HG03354 (cell line): Measurements from ENCODE around the gene EEF1B2.
A peak's percentile ranks its signal among the peaks of the same experiment; 100 is the strongest.
"Not testable (repeated sequence)": the region's sequence is repeated elsewhere in the genome, so short reads cannot be mapped to it uniquely, and the experiment has no call there.

ENCODE experiments used
- ATAC-seq: cut with Tn5 transposase; IDR thresholded peaks from one replicate; pipeline ENCODE4 v1.9.1; 2021; ENCODE audit warnings: mild to moderate bottlenecking; ENCODE audit not compliant: unreplicated experiment, poor library complexity, severe bottlenecking

Gene EEF1B2

DNA sequence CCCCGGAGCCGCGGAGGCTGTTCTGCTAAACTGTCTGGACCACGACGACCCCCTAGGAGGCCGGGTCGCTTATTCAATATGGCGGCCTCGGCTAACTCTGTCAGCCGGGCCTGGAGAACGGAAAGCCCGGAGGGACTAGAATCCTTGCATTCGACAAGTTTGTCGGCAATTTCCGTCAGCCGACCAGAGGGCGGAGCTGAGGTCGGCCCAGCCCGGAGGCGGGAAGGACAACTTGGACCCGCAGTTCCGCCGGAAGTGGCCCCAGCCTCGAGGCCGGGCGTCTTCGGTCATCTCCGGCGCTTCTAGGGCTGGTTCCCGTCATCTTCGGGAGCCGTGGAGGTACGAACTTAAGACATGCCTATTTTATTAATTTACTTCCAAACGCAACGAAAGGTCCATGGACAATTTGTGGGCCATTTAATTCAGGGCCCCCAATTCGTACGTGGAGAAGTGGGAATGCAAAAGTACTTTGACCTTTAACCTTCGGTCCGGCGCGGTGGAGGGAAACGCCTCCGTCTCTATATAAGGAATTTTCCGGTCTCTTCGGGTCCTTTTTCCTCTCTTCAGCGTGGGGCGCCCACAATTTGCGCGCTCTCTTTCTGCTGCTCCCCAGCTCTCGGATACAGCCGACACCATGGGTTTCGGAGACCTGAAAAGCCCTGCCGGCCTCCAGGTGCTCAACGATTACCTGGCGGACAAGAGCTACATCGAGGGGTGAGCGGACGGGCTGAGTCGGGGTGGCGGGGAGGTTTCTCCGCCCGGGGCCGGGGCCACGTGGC is at the start of gene EEF1B2, which contains the start of gene NDUFS1:
Gene EEF1B2, plus strand, starts transcription at position 550 of the 779 bp plus-strand sequence. Its CDS starts 85 bp downstream, at position 635.
Gene NDUFS1, minus strand, starts transcription at position 99 of the 779 bp plus-strand sequence. CDS start 5,766 bp downstream, outside the sequence.
- ATAC-seq = peak; percentile 91

DNA sequence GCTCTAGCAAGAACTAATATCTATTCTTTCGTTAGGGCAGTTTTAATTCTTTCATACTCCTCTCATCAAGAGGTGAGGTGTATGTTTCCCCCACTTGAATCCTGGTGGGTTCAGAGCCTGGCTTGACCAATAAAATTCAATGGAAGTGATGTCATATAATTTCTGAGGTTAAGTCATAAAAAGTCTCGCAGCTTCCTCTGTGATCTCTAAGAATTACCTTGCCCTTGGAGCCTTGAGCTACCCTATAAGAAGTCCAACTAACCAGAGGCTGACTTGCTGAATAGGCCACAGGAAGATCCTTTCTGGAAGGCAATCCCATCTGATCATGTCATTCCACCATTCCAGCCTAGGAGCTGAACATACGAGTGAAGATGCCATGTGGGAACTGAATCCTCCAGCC is 47.6 kb upstream of the EEF1B2 start:
- no peak for ATAC-seq

DNA sequence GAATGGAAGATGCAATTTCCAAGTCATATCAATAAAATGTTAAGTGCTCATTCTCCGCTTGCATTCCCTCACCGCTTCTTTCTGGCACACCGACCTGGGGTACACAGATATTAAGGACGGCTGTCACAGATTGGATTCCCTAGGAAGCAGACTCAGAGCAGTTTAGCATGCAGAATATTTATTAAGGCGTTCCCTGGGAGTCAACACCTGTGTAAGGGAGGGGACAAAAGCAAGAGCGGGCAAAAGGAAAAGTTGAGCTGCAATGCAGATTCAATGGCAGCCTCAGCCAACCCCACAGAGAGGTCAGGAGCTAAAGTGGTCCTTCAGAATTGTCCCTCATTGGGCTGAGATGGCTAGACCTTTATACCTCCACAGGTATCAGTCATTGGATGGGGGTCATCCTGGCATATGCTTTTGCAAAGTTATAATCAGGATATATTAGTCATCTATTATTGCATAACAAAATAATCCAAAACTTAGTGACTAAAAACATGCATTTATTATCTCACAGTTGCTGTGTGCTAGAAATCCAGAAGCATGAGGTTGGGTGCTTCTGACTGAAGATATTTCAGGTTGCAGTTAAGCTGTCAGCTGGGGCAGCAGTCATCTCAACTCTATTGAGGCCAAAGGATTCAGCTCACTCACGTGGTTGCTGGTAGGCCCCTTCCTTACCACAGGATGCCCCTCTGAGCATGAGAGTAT is 46.7 kb upstream of the EEF1B2 start:
- no peak for ATAC-seq

DNA sequence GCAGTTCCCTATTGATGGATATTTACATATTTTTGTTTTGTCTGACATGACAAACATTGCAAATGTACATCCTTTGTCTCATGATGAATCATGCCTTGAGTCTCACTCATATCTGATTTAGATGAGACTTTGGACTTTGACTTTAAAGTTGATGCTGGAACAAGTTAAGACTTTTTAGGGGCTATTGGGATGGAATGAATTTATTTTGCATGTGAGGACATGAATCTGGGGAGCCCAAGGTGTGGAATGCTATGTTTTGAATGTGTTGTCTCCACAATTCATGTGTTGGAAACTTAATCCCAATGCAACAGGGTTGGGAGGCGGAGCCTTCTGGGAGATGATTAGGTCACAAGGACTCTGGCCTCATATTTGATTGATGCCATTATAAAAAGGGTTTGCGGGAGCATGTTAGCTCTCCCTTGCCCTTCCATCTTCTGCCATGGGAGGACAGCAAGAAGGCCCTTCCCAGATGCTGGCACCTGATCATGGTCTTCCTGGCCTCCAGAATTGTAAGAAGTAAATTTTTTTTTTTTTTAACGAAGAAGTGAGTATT is 44.6 kb upstream of the EEF1B2 start:
- ATAC-seq = no peak

DNA sequence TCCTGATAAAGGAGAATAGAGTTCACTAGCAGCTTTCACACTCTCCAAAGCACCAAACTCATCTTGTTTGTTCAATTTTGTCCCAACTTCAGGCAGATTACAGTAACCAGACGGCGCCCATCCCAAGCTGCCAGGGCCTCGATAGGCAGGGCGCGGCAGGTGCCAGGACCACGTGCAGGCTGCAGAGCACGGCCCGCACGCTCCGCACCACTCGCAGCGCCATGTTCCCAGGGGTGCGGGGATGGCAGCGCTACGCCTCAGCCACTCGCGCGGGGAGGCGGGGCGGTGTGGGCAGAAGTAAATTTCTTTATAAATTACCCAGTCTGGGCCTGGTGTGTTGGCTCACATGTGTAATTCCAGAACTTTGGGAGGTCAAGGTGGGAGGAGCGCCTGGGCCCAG is 43.4 kb upstream of the EEF1B2 start:
- no peak for ATAC-seq

DNA sequence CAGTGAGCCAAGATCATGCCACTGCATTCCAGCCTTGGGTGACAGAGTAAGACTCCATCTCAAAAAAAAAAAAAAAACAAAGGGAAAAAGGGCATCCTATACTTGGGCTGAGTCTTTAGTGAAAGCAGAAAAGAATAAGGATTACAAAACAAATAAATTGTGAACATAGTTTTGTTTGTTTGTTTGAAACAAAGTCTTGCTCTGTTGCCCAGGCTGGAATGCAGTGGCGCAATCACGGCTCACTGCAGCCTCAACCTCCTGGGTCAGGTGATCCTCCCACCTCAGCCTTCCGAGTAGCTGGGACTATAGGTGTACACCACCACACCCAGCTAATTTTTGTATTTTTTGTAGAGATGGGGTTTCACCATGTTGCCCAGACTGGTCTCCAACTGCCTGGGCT is 37.1 kb upstream of the EEF1B2 start:
- ATAC-seq = not testable (repeated sequence)

DNA sequence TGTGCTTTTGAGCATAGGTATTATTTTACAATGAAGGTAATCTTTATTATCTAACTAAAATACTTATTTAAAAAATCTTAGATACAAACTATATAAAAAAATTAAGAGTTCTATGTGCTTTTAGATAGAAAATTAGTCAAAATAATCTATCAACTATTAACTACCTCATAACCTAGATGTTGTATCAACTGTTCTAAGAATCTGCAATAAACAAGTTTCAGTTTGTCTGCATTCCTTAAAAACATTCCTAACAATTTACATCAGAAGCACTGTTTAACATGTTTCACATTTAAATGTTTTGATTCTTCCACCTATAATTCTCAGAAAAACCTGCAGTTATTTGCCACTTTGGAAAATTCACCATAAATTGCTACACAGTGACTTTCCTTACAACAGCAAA is 33.8 kb upstream of the EEF1B2 start:
- no peak for ATAC-seq

DNA sequence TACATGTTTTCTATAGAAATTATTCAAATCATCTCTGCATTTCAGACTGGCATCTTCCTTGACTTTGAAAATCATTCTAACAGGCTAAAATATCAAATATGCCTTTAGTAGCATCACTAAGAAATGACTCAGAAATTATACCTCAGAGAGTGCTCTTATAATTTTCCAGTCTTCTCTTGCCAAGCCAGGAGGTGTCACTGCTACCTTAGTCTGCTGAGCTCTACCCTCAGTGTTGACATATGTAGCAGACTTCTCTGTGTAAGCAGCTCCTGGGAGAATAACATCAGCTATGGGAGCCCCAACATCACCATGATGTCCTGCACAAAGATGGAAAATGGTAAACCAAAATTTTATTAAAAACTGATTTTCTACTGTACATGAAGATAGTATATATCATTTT is 32.0 kb upstream of the EEF1B2 start:
- ATAC-seq = peak; percentile 51

DNA sequence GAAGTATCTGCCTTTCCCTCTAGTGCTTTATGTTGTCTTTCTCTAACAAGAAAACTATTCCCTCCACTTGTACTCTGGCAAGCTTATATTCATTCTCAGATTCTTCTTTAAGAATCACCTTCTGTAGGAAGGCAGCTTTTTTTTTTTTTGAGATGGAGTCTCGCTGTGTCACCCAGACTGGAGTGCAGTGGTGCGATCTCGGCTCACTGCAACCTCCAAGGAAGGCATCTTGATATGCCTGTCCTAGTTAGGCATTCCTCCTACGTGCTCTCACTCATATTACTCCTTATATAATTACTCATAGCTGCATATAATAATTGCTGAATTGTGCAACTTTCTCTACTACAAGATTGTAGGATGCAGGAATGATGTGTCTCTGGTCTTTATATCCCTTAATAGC is 16.2 kb upstream of the EEF1B2 start:
- ATAC-seq = no peak

DNA sequence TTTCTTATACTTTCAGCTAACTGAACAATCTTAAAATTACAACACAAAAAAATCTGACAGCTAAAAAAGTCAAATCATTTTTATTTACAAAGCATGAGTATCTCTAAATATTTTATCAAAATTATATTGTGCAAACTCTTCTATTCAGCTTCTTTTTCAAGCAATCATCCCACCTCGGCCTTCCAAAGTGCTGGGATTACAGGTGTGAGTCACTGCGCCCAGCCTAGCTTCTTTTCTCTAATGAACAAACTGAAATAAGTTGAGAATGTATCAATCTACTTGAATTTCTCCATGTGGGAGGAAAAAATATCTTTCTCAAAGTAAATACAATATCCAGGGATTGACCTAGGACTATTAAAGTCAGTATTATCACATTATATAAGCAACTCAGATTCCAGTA is 15.3 kb upstream of the EEF1B2 start:
- ATAC-seq = no peak

DNA sequence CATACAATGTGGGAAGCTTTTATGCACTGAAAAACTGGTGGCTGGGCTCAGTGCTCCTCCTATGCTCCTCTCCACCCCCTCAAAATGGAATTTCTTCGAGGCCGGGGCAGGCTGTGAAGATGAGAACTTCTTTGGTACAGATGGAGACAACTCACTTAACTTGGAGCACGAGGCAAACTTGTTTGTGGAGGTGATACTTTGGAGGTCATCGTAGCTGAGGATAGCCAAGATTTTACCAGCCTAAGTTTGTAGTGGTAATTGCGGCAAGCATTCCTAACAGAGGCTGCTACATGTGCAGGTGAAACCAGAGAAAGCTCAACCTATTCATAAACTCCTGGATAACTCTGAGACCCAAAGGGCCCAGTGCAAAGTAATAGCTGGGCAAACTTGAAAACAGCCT is 14.0 kb upstream of the EEF1B2 start:
- no peak for ATAC-seq

DNA sequence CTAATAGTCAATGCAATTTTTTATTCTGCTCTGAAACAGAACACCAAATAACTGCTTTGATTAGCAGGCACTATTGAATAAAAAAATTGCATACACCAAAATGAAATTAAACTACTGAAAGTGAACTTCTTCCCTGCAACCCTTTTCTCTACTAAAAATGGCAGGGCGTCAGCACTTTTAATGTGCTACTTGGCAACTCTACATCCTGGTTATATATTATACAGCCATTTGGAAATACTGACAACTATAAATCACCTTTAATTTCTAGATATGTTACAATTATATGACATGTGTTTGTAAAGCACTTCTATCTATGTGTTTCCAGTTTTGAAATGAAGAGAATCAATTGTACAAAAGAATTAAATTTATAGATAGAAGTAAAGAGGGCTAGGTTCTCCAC is 10.4 kb upstream of the EEF1B2 start:
- no peak for ATAC-seq

DNA sequence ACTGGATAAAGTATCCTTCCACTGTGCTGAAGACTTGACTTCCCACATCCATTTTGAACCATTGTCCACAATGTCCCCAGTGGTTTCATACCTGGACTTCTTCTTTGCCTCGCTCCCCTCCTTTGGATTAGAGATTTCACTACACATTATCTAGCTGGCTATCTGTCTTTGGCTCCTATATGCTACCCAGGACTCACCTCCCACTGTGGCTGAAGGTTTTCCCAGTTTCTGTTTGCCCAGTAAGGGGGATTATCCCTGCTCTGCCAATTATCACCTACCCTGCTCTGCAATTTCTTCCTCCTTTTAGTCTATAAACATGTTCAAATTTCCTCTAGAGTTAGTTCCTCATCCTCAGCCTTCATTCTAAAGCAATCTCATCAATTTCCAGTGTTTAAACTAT is 9.5 kb upstream of the EEF1B2 start:
- ATAC-seq = no peak

DNA sequence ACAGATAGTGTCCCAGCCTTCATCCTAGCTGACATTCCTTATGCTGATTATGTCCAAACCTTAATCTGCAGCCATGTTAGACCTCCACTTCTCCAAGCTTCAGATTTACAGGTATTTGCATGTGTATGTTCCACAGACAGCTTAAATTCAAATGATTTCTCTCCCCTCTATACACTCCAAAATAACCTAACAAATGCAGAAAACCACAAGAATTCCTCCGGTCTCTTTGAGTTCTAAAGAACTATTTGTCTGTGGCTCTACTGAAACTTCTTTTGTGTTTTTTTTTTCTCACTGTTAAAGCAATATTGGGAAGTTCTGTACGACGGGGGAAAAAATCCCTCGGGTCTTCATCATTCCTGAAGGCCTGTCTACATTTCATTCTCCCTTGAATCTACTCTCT is 9.1 kb upstream of the EEF1B2 start:
- ATAC-seq = no peak

DNA sequence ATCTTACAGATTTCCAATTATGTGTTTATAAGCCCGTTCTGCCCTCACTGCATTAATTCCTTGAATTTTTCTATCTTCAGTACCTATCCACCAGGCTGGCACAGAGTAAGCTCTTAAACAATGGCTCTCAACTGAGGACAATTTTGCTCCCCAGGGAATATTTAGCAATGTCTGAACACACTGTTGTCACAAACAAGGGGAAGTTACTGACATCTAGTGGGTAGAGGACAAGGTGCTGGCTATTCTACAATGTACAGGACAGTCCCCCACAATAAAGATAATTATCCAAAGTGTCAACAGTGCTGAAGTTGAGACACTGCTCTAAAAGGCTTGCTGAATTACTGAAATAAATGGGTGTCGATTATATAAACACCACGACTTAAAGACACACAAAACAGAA is 5.5 kb upstream of the EEF1B2 start:
- ATAC-seq = peak; percentile 52

DNA sequence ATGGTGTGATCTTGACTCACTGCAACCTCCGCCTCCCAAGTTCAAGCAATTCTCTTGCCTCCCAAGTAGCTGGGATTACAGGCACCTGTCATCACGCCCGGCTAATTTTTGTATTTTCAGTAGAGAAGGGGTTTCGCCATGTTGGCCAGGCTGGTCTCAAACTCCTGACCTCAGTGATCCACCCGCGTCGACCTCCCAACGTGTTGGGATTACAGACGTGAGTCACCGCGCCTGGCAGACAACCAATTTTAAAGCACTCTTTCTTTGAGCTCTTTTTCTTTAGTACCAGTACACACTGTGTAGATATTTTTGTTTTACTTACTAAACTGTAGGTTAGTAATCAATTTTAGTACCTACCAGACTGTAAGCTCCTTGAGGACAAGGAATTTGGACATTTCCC is 2.7 kb upstream of the EEF1B2 start:
- not testable (repeated sequence) for ATAC-seq

DNA sequence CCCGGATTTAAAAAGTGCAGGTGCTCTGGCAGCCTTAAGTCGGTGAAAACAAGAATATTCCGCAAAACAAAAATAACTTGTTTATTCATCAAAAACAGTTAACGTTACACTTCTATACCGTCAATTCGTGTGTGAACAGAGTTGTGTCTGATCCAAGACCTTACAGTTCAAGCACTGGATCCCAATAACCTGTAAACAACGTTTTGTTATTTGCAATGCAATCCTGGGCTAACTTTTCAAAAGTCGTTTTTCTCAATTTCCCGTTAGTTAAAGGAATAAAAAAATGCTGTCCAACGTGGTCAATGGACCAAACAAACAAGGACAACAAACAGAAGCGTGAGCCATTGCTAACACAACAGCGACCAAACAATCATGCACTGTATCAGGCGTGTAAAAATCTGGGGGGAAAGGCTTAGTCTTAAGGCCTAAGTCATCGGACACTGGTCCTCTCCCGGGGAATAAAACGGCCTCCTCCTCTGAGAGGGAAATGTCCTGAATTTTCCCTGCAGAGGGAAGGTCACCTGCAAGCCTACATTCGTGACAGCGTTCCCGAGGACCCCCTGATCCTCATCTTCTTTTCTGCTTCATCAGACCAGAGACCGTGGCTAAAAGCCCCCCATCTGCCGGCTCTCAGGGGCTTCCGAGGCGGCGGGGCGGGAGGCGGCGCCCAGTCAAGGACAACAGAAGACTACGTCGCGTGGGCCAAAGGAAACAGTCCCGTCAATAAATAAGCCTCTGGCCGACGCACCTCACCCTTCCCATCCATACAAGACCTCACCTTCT is 941 bp upstream of the EEF1B2 start:
- ATAC-seq = peak; percentile 21

DNA sequence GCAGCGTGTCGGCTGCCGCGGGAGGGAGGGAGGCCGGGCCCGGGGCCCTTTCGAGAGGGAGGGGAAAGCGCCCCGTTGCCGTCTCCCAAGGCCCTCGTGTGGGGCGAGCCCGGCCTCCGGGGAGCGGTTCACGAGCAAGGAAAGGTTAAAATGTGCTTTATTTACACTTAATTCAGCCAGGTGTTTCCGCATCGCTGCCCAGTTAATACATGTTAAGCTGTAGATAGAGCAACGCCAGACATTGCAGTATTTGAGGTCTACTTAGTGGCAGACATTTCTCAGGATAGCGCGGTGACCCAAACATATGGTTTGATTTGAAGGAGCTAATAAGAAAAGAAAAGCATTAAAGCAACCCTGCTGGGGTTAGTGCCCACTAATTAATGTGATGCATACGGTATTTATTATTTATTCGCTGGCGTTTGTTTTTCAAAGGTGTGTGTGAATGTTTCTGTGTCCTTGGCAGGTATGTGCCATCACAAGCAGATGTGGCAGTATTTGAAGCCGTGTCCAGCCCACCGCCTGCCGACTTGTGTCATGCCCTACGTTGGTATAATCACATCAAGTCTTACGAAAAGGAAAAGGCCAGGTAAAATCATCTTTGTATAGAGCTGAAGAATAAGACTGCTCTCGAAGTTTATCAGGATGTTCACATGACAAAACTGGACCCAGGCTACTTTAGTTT is 571 bp downstream of the EEF1B2 start:
- ATAC-seq = peak; percentile 59

DNA sequence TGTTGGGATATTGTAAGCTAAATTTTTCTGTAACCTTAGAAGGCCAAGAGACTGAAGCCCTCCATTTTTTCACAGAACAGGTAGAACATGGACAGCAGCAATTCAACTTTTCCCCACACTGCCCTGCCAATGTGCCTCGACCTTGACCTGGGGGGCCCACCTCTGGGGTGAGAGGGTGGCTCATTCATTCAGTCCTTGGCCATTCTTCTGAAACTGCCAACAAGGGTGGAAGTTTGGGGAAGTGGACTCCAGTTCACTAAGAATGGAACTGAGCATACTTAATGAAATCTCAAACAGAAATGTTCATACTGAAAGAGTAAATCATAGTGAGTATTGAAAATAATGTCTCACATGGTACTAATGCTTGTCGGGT is 1.1 kb downstream of the EEF1B2 start:
- no peak for ATAC-seq

DNA sequence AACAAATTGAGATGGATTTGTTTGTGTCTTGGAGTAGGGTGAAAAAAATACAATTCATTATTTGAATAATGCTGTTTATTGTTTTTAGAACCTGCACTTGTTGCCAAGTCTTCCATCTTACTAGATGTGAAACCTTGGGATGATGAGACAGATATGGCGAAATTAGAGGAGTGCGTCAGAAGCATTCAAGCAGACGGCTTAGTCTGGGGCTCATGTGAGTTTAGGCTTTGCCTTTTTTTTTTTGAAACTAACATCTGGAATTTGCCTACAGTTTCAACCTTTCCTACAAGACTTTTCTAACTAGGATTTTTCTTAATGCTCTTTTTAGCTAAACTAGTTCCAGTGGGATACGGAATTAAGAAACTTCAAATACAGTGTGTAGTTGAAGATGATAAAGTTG is 2.7 kb downstream of the EEF1B2 start:
- not testable (repeated sequence) for ATAC-seq
